Loucy (cell line): ENCODE data around the gene CASKIN2.

Experiments used
- EZH2phosphoT487 ChIP-seq: fragments of 200-600 bp; IDR thresholded peaks from 2 replicates; pipeline ENCODE4 v1.6.1; 2018; ENCODE audit warnings: antibody characterized with exemption, mild to moderate bottlenecking, moderate library complexity, borderline replicate concordance
- TF ChIP-seq, protein P1 (sequence below): fragments of 200-600 bp; sonication (generic); conservative IDR thresholded peaks from 2 replicates; pipeline ENCODE4 v1.5.1; 2014; ENCODE audit warnings: mild to moderate bottlenecking, antibody characterized with exemption, low read length

DNA sequence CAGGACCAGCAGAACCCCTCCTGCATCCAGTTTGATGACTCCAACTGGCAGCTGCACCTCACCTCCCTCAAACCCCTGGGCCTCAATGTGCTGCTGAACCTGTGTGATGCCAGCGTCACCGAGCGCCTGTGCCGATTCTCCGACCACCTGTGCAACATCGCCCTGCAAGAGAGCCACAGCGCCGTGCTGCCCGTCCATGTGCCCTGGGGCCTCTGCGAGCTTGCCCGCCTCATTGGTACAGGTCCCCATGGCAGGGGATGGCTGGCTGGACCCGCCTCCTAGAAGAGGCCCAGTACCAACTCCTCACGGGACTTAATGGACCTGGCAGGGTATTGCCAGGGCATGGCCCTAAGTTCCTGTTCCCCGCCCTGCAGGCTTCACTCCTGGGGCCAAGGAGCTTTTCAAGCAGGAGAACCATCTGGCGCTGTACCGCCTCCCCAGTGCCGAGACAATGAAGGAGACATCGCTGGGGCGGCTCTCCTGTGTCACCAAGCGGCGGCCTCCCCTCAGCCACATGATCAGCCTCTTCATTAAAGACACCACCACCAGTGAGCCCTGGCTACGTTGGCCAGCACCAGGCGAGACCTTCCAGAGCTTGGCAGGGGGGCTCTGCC is 22.7 kb downstream of the CASKIN2 start:
- TF ChIP-seq, protein P1, sequence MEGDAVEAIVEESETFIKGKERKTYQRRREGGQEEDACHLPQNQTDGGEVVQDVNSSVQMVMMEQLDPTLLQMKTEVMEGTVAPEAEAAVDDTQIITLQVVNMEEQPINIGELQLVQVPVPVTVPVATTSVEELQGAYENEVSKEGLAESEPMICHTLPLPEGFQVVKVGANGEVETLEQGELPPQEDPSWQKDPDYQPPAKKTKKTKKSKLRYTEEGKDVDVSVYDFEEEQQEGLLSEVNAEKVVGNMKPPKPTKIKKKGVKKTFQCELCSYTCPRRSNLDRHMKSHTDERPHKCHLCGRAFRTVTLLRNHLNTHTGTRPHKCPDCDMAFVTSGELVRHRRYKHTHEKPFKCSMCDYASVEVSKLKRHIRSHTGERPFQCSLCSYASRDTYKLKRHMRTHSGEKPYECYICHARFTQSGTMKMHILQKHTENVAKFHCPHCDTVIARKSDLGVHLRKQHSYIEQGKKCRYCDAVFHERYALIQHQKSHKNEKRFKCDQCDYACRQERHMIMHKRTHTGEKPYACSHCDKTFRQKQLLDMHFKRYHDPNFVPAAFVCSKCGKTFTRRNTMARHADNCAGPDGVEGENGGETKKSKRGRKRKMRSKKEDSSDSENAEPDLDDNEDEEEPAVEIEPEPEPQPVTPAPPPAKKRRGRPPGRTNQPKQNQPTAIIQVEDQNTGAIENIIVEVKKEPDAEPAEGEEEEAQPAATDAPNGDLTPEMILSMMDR: no peak
- no peak for TF ChIP-seq EZH2phosphoT487
